ENCODE data around the gene HPD. TPM values are rescaled to one million over a fixed set of nuclear protein-coding genes. Genes with fewer than 3 reads are reported as not detected.

Gene HPD
- total RNA-seq, 1 donor = not detected

DNA sequence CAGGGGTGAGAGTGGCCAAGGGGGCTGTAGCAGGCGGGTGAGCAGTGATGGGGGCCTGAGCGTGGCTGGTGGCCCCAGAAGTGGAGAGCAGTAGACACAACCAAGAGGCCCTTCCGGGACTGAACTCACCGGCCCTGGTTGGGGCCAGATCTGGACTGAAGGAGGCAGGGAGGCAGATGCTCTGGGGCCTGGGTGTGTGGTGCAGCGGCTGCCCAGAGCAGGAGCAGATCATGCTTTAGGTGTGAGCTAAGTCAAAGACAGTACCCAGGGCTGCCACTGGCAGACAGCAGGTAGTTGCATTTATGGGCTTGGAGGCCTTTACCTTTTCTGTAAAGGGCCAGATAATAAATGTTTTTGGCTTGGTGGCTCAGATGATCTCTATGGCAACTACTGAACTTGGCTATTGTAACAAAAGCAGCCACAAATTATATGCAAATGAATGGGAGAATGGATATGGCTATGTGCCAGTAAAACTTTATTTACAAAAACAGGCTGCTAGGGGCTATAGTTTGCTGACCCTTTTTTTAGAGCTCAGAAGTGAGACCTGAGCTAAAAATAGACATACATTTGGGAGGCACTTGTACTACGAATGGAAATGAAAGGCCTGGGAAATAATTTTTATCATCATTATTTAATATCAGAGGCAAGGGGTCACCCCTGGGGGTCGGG is 29.3 kb downstream of the HPD start:
- no peak for DNase-seq (ENCODE audit: low read depth in 2 of 3, low spot score in 2 of 3)

DNA sequence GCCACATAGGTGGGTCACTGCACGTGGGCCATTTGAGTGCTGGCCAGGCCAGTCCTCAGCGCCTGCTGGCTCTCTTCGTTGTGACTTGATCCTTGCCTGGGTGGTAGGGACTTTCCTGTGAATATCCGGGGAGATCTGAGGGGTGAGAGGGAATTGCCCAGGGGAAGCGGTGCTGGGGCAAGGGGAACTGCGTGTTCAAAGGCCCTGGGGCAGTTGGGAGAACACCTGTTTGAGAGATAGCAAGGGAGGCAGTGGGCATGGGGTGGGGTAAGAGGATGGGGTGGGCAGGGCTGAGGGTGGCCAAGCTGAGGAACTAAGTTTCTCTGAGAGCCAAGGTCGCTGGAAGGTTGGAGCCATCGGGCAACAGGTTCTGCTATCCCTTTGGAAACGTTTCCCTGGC is 29.8 kb downstream of the HPD start:
- DNase-seq (ENCODE audit: low read depth in 2 of 3, low spot score in 2 of 3) = no peak

DNA sequence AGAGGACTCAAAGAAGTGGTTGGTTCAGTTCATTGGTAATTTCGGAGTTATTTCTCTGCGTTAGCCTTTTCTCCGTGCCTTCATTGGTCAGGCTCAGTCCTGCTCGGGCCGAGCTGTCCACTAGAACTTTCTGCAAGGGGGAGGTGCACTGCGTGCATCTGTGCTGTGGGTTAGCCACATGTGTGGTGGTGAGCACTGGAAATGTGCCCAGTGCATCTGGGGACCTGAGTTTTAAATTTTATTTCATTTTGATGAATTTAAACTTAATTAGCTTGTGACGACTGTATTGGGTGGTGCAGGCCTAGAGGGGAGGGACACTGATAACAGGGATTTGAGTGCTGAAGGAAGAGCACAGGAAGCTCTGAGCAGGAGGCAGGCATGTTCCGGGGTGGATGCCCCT is 30.4 kb downstream of the HPD start:
- DNase-seq (ENCODE audit: low read depth in 2 of 3, low spot score in 2 of 3) = no peak

DNA sequence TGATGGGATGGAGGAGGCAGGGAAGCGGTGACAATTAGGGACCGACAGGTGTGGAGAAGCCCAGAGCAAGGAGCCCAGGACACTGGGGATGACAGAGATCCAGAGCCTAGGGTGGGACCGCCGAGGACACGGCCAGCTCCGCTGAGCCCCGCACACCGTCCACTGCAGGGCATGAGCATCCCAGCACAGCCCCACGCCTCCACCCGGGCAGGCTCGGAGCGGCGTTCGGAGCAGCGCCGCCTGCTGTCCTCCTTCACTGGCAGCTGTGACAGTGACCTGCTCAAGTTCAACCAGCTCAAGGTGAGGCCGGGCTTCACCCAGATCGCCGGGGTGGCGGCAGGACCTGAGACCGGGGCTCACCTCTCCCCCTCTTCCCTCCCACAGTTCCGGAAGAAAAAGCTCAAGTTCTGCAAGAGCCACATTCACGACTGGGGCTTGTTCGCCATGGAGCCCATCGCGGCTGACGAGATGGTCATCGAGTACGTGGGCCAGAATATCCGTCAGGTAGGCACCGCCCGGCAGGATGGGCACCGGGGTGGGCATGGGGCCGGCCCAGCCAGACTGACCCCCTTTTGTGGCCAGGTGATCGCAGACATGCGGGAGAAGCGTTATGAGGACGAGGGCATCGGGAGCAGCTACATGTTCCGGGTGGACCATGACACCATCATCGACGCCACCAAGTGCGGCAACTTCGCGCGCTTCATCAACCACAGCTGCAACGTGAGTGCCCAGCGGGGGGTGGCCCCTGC is 31.1 kb downstream of the HPD start:
- DNase-seq (ENCODE audit: low read depth in 2 of 3, low spot score in 2 of 3) = no peak

DNA sequence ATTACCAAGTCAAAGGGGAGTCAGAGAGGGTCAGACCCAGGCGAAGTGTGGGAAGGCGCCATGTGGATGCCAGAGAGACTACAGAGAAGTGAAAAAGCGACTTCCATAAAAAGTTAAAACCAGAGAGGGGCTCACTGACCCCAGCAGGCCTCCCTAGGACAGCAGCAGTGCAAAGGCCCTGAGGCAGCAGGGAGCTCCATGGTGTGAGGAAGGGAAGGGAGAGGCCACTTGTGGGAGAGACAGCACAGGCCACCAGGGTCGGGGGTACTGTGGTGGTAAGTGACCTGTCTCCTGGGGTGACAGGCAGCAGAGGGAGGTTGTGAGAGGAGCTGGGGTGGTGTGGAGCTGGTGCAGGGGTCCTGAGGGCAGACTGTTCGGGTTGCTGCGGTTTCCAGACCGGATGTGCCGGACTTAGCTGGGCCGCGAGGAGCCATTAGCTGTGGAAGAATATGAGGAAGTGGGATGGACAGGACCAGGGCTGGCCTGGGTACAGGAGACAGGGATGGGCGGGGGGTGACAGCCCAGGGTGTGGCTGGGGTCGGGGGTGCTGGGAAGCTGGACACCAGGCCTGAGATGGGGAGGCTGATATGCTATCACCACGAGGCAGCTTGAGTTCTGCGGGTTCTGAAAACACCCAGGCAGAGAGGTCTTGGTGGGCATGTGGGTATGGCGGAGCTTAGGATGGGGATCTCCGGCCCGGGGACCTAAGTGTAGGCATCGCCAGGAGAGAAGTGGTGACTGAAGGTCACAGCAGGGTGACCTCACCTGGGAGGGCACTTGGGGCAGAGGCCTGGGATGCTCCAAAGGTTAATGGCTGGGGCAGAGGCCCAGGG is 32.1 kb downstream of the HPD start:
- no peak for DNase-seq (ENCODE audit: low read depth in 2 of 3, low spot score in 2 of 3)

DNA sequence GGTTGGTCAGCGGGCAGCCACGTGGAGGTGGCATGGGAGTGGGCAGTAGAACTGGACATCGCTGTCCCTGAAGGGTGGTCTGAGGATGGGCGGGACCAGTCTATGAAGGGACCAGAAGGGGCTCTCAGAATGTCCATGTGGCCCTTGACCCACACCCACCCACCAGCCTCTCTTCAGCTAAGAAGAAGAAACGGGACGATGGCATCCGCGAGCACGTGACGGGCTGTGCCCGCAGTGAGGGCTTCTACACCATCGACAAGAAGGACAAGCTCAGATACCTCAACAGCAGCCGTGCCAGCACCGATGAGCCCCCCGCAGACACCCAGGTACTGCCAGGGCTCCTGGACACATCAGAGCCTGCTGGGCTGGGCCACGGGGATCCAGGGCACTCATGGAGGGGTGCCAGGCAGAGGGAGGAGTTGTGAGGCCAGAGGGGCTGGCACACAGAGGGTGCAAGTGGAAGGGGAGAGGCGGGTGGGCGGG is 33.6 kb downstream of the HPD start:
- DNase-seq (ENCODE audit: low read depth in 2 of 3, low spot score in 2 of 3) = no peak

DNA sequence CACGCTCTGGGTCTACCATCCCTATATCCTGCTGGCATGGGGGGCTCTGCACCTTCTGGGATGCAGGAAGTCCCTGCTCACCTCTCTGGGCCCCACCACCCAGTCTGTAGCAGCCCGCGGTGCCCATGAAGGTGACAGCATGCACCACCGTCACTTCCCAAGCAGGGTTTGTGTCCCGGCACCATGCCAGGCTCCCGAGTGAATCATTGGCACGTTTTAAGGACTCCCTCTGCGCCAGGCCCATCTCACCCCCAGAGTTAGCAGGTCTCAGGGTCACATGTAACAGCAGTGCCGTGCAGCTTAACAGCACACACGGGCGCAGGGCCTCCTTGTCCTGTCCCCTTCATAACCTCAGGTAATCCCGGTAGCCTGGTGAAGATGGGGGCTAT is 34.9 kb downstream of the HPD start:
- no peak for DNase-seq (ENCODE audit: low read depth in 2 of 3, low spot score in 2 of 3)

DNA sequence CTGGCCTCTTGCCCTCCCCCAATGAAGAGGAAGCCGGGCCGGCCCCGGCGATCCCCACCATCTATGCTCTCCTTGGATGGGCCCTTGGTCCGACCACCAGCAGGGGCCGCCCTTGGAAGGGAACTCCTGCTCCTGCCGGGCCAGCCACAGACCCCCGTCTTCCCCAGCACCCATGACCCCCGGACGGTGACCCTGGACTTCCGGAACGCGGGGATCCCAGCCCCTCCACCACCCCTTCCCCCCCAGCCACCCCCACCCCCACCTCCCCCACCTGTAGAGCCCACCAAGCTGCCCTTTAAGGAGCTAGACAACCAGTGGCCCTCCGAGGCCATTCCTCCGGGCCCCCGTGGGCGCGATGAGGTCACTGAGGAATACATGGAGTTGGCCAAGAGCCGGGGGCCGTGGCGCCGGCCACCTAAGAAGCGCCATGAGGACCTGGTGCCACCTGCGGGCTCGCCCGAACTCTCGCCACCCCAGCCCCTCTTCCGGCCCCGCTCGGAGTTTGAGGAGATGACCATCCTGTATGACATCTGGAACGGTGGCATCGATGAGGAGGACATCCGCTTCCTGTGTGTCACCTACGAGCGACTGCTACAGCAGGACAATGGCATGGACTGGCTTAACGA is 35.4 kb downstream of the HPD start:
- DNase-seq (ENCODE audit: low read depth in 2 of 3, low spot score in 2 of 3) = no peak

DNA sequence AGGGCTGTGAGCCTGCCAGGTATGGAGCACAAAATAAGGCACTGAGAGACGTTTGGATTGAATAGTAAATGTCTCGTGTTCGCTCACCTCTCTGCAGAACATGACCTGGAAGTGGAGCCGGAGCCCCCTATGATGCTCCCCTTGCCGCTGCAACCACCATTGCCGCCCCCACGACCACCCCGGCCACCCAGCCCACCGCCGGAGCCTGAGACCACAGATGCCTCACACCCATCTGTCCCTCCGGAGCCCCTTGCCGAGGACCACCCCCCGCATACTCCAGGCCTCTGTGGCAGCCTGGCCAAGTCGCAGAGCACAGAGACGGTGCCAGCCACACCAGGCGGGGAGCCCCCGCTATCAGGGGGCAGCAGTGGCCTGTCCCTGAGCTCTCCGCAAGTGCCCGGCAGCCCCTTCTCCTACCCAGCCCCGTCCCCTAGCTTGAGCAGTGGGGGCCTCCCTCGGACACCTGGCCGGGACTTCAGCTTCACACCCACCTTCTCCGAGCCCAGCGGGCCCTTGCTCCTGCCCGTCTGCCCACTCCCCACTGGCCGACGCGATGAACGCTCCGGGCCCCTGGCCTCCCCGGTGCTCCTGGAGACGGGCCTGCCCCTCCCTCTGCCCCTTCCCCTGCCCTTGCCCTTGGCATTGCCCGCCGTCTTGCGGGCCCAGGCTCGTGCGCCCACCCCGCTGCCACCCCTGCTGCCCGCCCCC is 36.1 kb downstream of the HPD start:
- DNase-seq (ENCODE audit: low read depth in 2 of 3, low spot score in 2 of 3) = no peak

DNA sequence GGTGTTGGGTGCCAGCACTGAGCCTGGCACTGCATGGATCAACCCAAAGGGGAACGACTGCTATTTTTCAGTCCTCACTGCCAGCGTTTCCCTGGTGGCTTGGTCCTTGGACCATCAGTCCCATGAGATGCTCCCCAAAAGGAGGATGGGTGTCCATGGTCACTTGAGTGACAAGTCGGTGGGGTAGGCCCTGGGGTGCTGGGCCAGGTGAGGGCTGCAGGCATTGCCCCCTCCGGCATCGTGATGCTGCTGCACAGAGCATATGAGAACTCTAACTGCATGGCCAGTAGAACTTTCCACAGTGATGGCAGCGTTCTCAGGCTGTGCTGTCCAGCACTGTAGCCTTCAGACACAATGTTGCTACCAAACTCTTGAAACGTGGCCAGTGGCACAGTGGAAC is 38.6 kb downstream of the HPD start:
- no peak for DNase-seq (ENCODE audit: low read depth in 2 of 3, low spot score in 2 of 3)

DNA sequence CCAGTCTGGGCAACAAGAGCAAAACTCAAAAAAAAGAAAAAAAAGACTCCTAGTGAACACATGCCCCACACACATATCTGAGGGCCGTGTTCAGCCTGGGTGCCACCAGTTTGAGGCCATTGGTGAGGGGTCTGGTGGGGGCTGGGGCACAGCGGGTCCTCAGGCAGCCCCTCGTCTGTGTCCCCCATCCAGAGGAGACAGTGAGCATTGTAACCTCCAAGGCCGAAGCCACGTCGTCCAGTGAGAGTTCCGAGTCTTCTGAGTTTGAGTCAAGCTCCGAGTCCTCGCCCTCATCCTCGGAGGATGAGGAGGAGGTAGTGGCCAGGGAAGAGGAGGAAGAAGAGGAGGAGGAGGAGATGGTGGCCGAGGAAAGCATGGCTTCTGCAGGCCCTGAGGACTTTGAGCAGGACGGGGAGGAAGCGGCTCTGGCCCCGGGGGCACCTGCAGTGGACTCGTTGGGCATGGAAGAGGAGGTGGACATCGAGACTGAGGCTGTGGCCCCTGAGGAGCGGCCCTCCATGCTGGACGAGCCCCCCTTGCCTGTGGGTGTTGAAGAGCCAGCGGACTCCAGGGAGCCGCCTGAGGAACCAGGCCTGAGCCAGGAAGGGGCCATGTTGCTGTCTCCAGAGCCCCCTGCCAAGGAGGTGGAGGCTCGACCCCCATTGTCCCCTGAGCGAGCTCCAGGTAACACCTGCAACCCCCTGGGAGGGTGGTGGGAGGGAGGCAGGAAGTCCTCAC is 39.3 kb downstream of the HPD start:
- no peak for DNase-seq (ENCODE audit: low read depth in 2 of 3, low spot score in 2 of 3)

DNA sequence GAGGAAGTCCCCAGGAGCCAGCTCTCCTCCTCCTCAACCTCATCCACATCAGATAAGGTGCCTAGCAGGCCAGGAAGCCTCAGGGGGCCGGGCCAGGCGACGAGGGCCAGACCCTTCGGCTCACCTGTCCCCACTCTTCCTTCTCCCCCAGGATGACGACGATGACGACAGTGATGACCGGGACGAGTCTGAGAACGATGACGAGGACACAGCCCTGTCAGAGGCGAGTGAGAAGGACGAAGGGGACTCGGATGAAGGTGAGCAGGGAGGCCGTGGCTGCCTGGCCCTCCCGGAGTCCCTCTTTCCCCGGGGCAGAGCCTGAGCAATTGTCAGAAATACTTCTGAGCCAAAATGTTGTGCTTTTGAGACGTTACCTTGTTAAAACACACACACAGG is 41.0 kb downstream of the HPD start:
- no peak for DNase-seq (ENCODE audit: low read depth in 2 of 3, low spot score in 2 of 3)

DNA sequence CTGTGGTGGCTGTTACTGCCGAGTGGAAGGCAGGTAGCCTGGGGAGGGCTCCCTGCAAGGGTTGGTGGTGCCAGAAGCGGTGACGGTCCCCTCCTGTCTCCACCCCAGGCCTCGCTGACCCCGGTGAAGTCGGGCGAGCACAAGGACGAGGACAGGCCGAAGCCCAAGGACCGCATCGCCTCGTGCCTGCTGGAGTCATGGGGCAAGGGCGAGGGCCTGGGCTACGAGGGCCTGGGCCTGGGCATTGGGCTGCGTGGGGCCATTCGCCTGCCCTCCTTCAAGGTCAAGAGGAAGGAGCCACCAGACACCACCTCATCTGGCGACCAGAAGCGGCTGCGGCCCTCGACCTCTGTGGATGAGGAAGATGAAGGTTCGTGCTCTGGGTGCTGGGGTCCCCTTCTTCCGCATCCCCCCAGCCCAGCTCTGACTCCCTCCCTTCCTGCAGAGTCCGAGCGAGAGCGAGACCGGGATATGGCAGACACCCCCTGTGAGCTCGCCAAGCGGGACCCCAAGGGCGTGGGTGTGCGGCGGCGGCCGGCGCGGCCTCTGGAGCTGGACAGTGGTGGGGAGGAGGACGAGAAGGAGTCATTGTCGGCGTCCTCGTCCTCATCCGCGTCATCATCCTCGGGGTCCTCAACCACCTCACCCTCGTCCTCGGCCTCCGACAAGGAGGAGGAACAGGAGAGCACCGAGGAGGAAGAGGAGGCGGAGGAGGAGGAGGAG is 41.6 kb downstream of the HPD start:
- no peak for DNase-seq (ENCODE audit: low read depth in 2 of 3, low spot score in 2 of 3)

DNA sequence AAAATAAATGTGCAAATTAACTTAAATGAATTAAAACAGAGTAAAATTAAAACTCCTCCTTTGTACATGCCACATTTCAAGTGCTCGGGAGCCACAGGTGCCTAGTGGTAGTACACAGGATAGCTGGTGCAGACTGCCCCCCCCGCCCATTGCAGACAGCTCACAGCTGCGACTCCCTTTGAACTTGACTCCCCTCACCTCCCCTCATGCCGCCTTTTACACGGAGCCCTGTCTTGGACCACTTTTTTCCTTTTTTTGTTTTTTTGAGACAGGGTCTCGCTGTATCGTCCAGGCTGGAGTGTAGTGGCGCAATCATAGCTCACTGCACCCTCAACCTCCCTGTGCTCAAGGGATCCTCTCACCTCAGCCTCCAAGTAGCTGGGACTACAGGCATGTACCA is 43.4 kb downstream of the HPD start:
- no peak for DNase-seq (ENCODE audit: low read depth in 2 of 3, low spot score in 2 of 3)

DNA sequence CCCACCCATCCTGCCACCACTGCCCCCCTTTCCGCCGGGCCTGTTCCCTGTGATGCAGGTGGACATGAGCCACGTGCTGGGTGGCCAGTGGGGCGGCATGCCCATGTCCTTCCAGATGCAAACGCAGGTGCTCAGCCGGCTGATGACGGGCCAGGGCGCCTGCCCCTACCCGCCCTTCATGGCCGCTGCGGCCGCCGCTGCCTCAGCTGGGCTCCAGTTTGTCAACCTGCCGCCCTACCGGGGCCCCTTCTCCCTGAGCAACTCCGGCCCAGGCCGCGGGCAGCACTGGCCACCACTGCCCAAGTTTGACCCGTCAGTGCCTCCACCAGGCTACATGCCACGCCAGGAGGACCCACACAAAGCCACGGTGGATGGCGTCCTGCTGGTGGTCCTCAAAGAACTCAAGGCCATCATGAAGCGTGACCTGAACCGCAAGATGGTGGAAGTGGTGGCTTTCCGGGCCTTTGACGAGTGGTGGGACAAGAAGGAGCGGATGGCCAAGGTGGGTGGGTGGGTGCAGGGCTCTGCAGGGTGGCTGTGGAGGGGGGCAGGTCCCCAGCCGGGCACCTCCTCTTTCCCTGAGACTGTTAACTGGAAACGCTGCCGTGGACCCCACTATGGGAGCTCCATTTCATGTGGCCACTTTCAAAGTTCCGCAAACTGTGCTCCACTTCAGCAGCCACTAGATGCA is 44.1 kb downstream of the HPD start:
- DNase-seq (ENCODE audit: low read depth in 2 of 3, low spot score in 2 of 3) = no peak

DNA sequence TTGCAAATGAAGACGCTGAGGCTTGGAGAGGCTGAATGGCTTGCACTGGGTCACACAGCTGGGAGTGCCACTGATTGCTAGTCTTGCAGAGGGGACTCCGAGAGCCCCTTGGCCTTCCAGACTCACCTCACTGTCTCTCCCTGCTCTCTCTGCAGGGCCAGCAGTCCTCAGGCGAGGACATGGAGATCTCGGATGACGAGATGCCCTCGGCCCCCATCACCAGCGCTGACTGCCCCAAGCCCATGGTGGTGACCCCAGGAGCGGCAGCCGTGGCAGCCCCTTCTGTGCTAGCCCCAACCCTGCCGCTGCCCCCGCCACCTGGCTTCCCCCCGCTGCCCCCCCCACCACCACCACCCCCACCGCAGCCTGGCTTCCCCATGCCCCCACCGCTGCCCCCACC is 44.7 kb downstream of the HPD start:
- no peak for DNase-seq (ENCODE audit: low read depth in 2 of 3, low spot score in 2 of 3)

DNA sequence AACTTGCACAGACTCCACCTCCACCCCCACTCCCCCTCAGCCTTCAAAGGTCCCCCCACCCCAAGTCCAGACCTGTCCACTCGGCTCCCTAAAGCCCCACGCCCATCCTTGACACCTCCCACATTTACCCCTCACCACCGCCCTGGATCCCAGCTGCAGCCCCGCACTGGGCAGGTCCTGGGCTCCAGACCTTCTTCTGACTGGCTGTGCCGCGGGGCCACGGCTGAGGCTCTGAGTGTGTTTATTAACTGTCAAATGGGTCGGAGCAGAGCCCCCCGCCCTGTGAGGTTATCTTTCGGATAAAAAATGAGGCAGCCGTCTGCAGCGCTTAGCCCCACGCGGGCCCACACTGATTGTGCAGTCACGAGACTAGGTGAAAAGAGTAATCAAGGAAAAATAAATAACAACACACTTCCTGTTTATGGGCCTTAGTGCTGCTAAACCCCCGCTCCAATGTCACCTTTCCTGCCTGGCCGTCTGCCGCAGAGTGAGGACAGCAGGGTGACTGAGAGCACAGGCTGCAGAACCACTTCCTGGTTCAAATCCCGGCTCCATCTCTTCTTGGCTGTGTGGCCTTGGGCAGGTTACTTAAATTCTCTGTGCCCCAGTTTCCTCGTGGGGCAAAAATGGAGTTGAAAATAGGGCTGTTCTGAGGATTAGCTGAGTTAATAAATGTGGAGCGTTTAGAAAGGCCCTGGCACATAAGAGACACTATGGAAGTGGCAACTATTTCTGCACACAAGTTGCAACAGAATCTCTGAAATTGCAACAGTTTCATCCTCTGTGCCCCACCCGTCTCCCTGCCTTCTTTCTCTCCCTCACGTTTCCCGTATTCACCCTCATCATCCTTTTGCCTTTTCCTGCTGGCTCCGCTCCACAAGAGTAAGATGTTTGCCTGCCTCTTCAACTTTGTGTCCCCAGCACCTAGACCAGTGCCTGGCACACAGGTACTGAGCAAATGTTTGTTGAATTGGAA is 45.5 kb downstream of the HPD start:
- no peak for DNase-seq (ENCODE audit: low read depth in 2 of 3, low spot score in 2 of 3)
